HepG2 (cell line): ENCODE data around the gene CA7. TPM values are rescaled to one million over a fixed set of nuclear protein-coding genes. Genes with fewer than 3 reads are reported as not detected.

Experiments
- CREBL2 ChIP-seq: sonication (generic); formaldehyde crosslinking; IDR thresholded peaks from 2 replicates; pipeline ENCODE4 v1.8.1; 2023; ENCODE audit warnings: missing genetic modification reagents, mild to moderate bottlenecking, borderline replicate concordance
- DBP ChIP-seq: sonication (generic); formaldehyde crosslinking; IDR thresholded peaks from 2 replicates; pipeline ENCODE4 v1.4.0; 2020; ENCODE audit warnings: missing genetic modification reagents; ENCODE audit errors: not compliant biosample characterization
- POLR2AphosphoS5 ChIP-seq: IDR thresholded peaks from 2 replicates; pipeline ENCODE4 v1.6.1; 2012; ENCODE audit warnings: low read depth, low read length
- SMAD3 ChIP-seq: sonication (generic); formaldehyde crosslinking; IDR thresholded peaks from 2 replicates; pipeline ENCODE4 v1.4.0; 2020; ENCODE audit warnings: missing genetic modification reagents
- SRY ChIP-seq: sonication (generic); formaldehyde crosslinking; IDR thresholded peaks from 2 replicates; pipeline ENCODE4 v1.8.0; 2022; ENCODE audit warnings: mild to moderate bottlenecking, missing genetic modification reagents
- ZBTB49 ChIP-seq: sonication (generic); formaldehyde crosslinking; IDR thresholded peaks from 2 replicates; pipeline ENCODE4 v1.4.0; 2020; ENCODE audit warnings: missing genetic modification reagents, borderline replicate concordance
- ZEB1 ChIP-seq: IDR thresholded peaks from 2 replicates; pipeline ENCODE4 v1.6.1; 2012; ENCODE audit warnings: mild to moderate bottlenecking, low read depth, inconsistent platforms; ENCODE audit not compliant: insufficient replicate concordance
- ZNF142 ChIP-seq: sonication (generic); formaldehyde crosslinking; IDR thresholded peaks from 2 replicates; pipeline ENCODE4 v1.4.0; 2020; ENCODE audit warnings: missing genetic modification reagents
- ZNF335 ChIP-seq: sonication (generic); formaldehyde crosslinking; IDR thresholded peaks from 2 replicates; pipeline ENCODE4 v1.4.0; 2020; ENCODE audit warnings: missing genetic modification reagents
- ZNF574 ChIP-seq: sonication (generic); formaldehyde crosslinking; IDR thresholded peaks from 2 replicates; pipeline ENCODE4 v1.4.0; 2020; ENCODE audit warnings: missing genetic modification reagents
- ZNF687 ChIP-seq: sonication (generic); formaldehyde crosslinking; IDR thresholded peaks from 2 replicates; pipeline ENCODE4 v1.5.1; 2020; ENCODE audit warnings: mild to moderate bottlenecking, missing genetic modification reagents, moderate library complexity
- polyA plus RNA-seq, 8 experiments: library from polyadenylated mRNA; depleted of rRNA in 3 of 8; stranded (reverse) in 7 of 8; unstranded in 1 of 8; fragments of >200 nt; fragmentation: Illumina TruSeq in 4 of 8; extraction: Trizol in 4 of 8; gene quantifications; 2 replicates each; pipeline versions ENCODE4 v1.2.1 to v1.2.3, GENCODE V29; 2011 to 2016; ENCODE audit warnings: low read depth in 4 of 8, missing spikeins in 1 of 8, mixed read lengths in 1 of 8; ENCODE audit not compliant: insufficient read depth in 1 of 8
- total RNA-seq, 5 experiments: library from RNA; depleted of rRNA; stranded (reverse); fragments of >200 nt; fragmentation: Illumina TruSeq; extraction: Trizol; gene quantifications; 2 replicates each; pipeline ENCODE4 v1.2.3, GENCODE V29; 2016; ENCODE audit warnings: low read depth in 1 of 5

The CA7 gene
- total and polyA plus RNA-seq, 2 of the 13 experiments (the other 11 are each of a cell fraction or from before 2014, with no cell fraction given) = not detected

GRCh38 chr16:66894948-66895688 lies 50.9 kb downstream of the CA7 start (continued):
- TF ChIP-seq ZNF142 (CRISPR knock-in tag) = no peak
- no peak for TF ChIP-seq ZEB1
- TF ChIP-seq SRY (CRISPR knock-in tag) = no peak
- TF ChIP-seq DBP (CRISPR knock-in tag) = no peak
- TF ChIP-seq ZNF335 (CRISPR knock-in tag) = 0 out of 2 replicates have a peak, but pooled peaks have one; percentile 38
- peak; percentile 55 for TF ChIP-seq ZNF687 (CRISPR knock-in tag)
- TF ChIP-seq CREBL2 (CRISPR knock-in tag) = no peak
- TF ChIP-seq ZNF574 (CRISPR knock-in tag) = no peak
- TF ChIP-seq ZBTB49 (CRISPR knock-in tag) = peak; percentile 70; the same call in 1 of the 2 replicates
- TF ChIP-seq POLR2AphosphoS5 = no peak
- TF ChIP-seq SMAD3 (CRISPR knock-in tag) = peak; percentile 78; the same call in 1 of the 2 replicates
